ENCODE results near the gene BCAR3.
"Not testable (repeated sequence)": the region's sequence is repeated elsewhere in the genome, so short reads cannot be mapped to it uniquely, and the experiment has no call there.

BCAR3 gene

DNA sequence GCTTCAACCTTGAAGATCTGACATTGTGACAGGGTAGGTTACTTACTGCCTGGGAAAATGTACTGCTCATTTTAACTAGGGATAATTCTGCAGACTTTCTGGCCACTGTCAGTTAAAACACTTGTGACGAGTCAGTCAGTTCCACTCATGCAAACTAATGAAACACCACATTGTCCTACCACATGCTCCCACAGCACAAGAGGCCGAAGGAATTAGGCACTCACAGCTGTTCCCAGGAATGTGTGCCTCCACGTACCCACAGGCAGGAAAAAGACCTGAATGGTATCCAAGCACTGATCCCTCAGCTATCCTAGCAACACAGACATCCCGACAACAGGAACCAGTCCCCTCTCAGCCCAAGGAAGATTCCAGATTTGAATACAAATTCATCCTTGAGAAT, 12.3 kb downstream of the BCAR3 start:
- no peak for DNase-seq (ENCODE audit: low read depth in 2 of 2)

- no peak for DNase-seq (ENCODE audit: low read depth in 2 of 2)
These were observed 12.7 kb downstream of the BCAR3 start for GRCh38 chr1:93668951-93669350.

DNA sequence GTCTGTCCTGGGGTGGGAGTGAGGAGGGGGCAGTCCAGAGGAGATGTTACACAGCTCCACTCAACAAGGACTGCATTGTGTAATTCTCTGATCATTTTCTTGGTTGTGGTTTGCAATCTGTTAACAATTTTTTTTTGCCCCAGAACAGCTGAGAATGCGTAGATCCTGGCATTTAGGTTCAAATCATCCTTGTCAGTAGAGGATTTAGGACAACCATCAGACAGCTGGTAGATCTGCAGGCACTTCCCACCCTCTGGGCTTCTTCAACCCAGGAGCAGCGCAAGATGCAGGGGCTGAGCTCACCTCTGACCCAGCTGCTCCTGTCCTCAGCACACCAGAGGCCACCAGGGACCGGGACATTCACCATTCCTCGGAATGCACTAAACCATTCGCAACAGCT, 13.5 kb downstream of the BCAR3 start:
- no peak for DNase-seq (ENCODE audit: low read depth in 2 of 2)

GRCh38 chr1:93667642-93668041, 14.0 kb downstream of the BCAR3 start:
- DNase-seq (ENCODE audit: low read depth in 2 of 2) = no peak

DNA sequence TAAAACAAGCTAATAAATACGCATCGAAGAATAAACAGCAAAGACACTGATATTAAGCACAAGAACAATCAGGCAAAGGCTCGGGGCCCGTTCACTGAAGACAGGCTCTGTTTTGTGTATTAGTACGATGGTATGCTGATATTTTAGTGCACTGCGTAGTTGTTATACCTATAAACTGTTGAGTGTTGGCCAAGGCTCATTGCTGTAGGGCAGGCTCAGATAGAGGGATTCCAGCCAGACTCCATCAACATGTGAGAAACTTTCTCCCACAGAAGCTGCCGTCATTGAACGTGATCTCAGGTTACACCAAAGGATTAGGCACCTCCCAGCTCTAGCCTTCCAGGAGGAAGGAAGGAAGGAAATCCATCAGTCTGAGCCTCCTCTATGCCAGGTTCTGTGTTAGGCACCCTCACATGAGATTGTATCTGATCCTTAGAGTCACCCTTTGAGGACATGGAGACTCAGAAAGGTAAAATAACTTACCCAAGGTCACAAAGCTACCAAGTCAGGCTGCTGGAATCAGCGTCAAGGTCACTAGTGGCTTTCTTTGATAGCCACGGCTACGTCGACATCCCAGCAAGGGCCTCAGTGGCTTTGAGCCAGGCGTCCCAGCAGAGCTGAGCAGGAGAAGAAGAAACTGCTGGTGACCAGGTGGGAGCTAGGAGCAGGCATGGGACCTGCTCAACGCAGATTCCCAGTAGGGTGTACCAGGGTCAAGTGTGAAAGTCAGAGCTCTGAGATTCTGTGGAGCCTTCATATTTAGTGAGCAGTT, 14.8 kb downstream of the BCAR3 start:
- no peak for DNase-seq (ENCODE audit: low read depth in 2 of 2)

DNA sequence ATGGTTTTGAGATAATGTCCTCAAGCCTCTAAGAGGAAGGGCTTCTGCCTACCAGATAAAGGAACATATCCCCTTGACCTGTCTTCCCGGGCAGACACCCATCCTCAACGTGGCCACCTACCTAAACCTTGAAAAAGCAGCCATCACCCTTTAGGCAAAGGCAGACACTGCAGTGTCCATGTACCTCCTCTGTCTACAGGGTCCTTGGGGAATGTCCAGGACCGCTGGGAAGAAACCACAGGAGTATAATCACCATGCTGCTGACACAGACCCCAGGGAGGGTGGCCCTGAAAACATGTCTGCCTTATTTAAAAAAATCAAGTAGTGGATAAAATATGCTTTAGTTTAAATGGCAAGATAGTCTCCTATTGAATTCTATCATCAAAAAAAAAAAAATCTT, 16.6 kb downstream of the BCAR3 start:
- no peak for DNase-seq (ENCODE audit: low read depth in 2 of 2)

GRCh38 chr1:93663208-93663614, 18.4 kb downstream of the BCAR3 start:
- DNase-seq (ENCODE audit: low read depth in 2 of 2) = no peak

- DNase-seq (ENCODE audit: low read depth in 2 of 2) = no peak
These were observed 19.0 kb downstream of the BCAR3 start for GRCh38 chr1:93662481-93663207.

GRCh38 chr1:93661829-93662474, 19.7 kb downstream of the BCAR3 start:
- DNase-seq (ENCODE audit: low read depth in 2 of 2) = no peak

DNA sequence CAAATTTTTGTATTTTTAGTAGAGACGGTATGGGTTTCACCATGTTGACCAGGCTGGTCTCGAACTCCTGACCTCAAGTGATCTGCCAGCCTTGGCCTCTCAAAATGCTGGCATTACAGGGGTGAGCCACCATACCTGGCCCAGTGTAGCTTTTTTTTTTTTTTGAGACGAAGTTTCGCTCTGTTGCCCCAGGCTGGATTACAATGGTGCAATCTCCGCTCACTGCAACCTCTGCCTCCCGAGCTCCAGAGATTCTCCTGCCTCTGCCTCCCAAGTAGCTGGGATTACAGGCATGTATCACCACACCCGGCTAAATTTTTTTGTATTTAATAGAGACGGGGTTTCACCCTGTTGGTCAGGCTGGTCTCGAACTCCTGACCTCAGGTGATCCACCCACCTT, 20.3 kb downstream of the BCAR3 start:
- not testable (repeated sequence) for DNase-seq (ENCODE audit: low read depth in 2 of 2)

DNA sequence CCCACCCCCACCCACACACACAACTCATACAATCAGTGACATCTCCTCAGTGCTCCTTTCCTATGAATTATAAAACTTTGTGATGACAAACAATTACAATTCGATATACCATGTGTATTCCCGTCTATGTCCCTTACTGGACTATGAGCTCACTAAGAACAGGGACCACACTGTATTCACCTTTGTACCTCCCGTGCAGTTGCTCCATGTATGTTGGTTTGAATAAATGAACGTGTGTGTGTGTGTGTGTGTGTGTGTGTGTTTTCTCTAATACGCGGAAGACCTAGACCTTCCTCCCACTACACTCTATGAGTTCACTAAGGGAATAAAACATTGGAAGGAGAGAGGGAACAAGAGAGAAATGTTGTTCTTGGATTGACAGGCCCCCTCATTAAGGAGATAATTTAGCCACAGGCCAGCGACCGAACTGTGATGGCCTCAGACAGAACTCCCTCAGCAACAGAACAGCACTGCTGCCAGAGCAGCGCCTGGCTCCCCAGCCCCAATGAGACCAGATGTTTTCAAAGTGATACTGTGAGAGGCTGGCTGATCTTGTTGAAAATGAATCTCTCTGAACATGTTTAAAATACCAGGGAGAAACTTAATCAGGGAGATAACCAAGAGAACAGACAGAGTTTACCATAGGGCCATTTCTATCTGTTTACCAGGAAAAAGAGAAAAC, 21.7 kb downstream of the BCAR3 start:
- DNase-seq (ENCODE audit: low read depth in 2 of 2) = no peak

DNA sequence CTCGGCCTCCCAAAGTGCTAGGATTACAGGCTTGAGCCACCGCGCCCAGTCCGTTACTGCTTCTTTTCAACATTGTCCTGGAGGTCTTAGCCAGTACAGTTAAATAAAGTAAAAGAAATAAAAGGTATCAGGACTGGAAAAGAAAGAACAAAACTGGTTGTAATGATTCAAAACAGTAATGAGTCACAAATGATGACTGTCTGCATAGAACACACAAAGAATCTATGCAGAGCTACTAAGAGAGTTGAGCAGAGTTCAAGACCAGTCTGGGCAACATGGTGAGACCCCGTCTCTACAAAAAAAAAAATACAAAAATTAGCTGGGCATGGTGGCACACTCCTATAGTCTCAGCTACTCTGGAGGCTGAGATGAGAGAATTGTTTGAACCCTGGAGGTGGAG, 23.4 kb downstream of the BCAR3 start:
- DNase-seq (ENCODE audit: low read depth in 2 of 2) = no peak

- DNase-seq (ENCODE audit: low read depth in 2 of 2) = no peak
These were observed 25.1 kb downstream of the BCAR3 start for GRCh38 chr1:93656491-93656890.

DNA sequence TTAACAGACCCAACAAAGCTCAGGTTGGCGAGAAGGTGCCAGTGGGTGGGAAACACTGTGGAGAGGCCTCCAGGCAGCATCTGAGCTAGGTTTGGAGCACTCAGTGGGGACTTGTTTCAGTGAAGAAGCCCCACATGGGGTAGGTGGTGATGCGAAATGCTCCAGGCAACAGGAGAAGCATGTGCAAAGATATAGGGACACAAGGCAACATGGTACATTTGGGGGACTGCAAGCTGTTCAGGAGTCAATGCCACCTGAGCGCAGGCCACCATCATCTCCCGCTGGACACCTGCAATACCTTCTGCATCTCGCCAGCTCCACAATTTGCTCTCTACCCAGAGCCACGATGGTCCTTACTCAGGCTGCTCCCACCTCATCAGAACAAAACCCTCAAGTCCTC, 28.0 kb downstream of the BCAR3 start:
- DNase-seq (ENCODE audit: low read depth in 2 of 2) = no peak

DNA sequence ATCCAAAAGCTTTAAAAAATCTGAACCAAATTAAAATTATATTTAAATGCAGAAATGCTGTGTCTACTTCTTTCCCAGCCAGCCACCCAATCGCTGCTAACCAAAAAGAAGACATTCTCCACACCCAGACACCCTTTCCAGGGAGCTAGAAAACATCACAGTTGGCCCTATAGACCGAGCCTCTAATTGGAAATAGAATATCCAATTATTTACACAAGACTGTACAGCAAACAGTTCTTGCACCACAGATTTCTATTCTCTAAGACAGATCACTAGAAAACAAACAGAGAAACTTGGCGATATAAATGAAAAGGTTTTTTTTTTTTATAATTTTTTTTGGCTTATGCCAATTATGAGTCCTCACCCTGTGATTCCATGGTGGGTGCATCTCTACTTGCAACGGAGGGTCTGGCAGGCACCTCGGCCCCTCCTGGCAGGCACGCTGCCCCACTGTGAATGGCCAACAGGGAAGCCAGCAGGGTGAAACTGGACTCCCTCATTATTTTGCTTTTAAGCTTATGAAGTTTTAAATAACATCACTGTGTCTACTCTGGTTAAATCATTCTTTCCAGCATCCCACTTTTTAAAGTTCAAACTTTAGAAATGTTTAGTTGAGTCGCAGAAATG, 29.2 kb downstream of the BCAR3 start:
- no peak for DNase-seq (ENCODE audit: low read depth in 2 of 2)

GRCh38 chr1:93651695-93652094, 29.9 kb downstream of the BCAR3 start:
- no peak for DNase-seq (ENCODE audit: low read depth in 2 of 2)

- DNase-seq (ENCODE audit: low read depth in 2 of 2) = not testable (repeated sequence)
These were observed 31.5 kb downstream of the BCAR3 start for GRCh38 chr1:93650159-93650558.

DNA sequence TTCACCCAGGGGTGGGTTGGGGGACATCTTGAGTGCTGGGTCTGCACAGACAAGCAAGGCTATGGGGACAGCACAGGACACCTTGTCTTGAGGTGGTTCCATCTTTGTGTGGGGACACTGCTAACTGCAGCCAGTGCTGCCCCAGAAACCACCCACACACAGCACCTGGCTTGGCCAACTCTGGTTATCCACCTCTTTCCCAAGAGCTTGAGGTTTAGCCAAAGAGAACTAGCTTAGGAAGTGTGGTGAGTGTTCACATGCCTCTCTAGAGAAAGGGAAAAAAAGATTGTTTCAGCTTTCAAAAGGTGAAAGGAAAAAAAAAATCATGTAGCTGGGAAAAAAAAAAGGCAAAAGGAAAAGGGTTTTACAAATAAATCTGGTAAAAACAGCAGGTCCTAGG, 32.4 kb downstream of the BCAR3 start:
- no peak for DNase-seq (ENCODE audit: low read depth in 2 of 2)

DNA sequence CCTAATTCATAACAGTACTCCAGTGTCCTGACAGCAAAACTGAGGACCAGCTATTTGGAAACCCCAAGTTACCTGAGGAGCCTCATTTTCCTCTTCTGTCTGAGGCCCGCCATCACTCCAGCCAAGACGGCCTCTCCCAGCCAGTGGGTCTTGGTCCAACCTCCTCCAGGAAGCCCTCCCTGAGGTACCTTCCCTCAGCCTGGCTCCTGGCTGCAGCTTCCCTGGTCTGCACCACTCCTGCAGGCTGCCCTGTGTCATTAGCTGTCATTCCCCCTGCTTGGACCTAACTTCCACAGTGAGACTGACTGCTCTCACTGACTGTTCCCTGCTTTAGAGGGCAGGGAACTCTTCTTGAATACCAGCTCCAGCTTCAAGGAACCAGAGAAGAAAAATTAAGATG, 33.0 kb downstream of the BCAR3 start:
- DNase-seq (ENCODE audit: low read depth in 2 of 2) = no peak

- DNase-seq (ENCODE audit: low read depth in 2 of 2) = no peak
These were observed 40.1 kb downstream of the BCAR3 start for GRCh38 chr1:93641527-93641926.

- no peak for DNase-seq (ENCODE audit: low read depth in 2 of 2)
These were observed 40.8 kb downstream of the BCAR3 start for GRCh38 chr1:93640656-93641440.

Measured in stimulated activated CD8-positive, alpha-beta memory T cell treated with anti-CD3 and anti-CD28 coated beads, Interleukin-2, amount 100 ng/mL, for 1 hour (primary cell).